H1 (cell line): Measurements from ENCODE around the gene GPR15LG. TPM values are rescaled to one million over a fixed set of nuclear protein-coding genes. Genes with fewer than 3 reads are reported as not detected.
A peak's percentile ranks its signal among the peaks of the same experiment; 100 is the strongest.

Experiments
- CTCF ChIA-PET: fragments of 300-600 bp; sonication (Branson Sonifier 250); formaldehyde crosslinking; loops from one replicate; lab custom pipeline; 2021; ENCODE audit not compliant: partially characterized antibody; lab: Charles Lee
- POLR2A ChIA-PET: fragments of 300-600 bp; sonication (Branson Sonifier 250); formaldehyde crosslinking; loops from one replicate; lab custom pipeline; 2021; ENCODE audit warnings: inconsistent platforms; ENCODE audit not compliant: partially characterized antibody; lab: Charles Lee
- DNase-seq, 2 experiments: peaks; one replicate each; pipeline versions ENCODE4 v3.0.0 to v3.0.0-alpha.2; 2010 to 2022; ENCODE audit warnings: low spot score in 2 of 2, low read depth in 1 of 2, mixed read lengths in 1 of 2
- FAIRE-seq: peaks from 2 replicates; lab custom pipeline; 2011; peaks lifted over from hg19 to GRCh38; lab: Jason Lieb, UNC
- H2AFZ ChIP-seq: 2 replicates; pipeline ENCODE4 v1.8.1; 2012; ENCODE audit warnings: low read length, inconsistent platforms
- H2AK5ac ChIP-seq: 2 replicates; pipeline ENCODE4 v1.6.1; 2013; ENCODE audit warnings: low read depth, low read length
- H2BK120ac ChIP-seq: replicated peaks from 2 replicates; pipeline ENCODE3; 2013; ENCODE audit warnings: low read depth, low read length, inconsistent platforms
- H2BK12ac ChIP-seq: 2 replicates; pipeline ENCODE4 v1.6.1; 2013; ENCODE audit warnings: low read depth, low read length
- H2BK15ac ChIP-seq: 2 replicates; pipeline ENCODE4 v1.6.1; 2013; ENCODE audit warnings: low read length
- H2BK20ac ChIP-seq: 2 replicates; pipeline ENCODE4 v1.6.1; 2013; ENCODE audit warnings: low read length
- H2BK5ac ChIP-seq: 2 replicates; pipeline ENCODE4 v1.6.1; 2013; ENCODE audit warnings: low read depth, low read length
- H3K14ac ChIP-seq: 2 replicates; pipeline ENCODE4 v1.6.1; 2013; ENCODE audit warnings: inconsistent platforms; ENCODE audit not compliant: insufficient read length
- H3K18ac ChIP-seq: 2 replicates; pipeline ENCODE4 v1.6.1; 2013; ENCODE audit warnings: low read length; ENCODE audit errors: extremely low read depth
- H3K23ac ChIP-seq: 2 replicates; pipeline ENCODE4 v1.6.1; 2013; ENCODE audit warnings: inconsistent platforms; ENCODE audit not compliant: insufficient read length
- H3K23me2 ChIP-seq: 2 replicates; pipeline ENCODE4 v1.6.1; 2013; ENCODE audit warnings: low read depth, low read length
- H3K27ac ChIP-seq: 2 replicates; pipeline ENCODE4 v1.6.1; 2011; ENCODE audit warnings: low read depth, low read length, inconsistent platforms
- H3K27me3 ChIP-seq, 4 experiments: replicated peaks in 1 of 4; 1 replicate in 1 of 4; 2 replicates in 3 of 4; pipeline versions ENCODE4 v1.6.1 to v1.8.1; 2011 to 2013; ENCODE audit warnings: low read length in 3 of 4, mild to moderate bottlenecking in 3 of 4, inconsistent platforms in 2 of 4, mixed read lengths in 2 of 4, moderate library complexity in 1 of 4; ENCODE audit not compliant: control insufficient read depth in 3 of 4, insufficient read depth in 3 of 4; ENCODE audit errors: extremely low read depth in 1 of 4
- H3K36me3 ChIP-seq, 4 experiments: 2 replicates each; pipeline versions ENCODE4 v1.6.1 to v1.8.1; 2011 to 2013; ENCODE audit warnings: mild to moderate bottlenecking in 4 of 4, low read length in 3 of 4, moderate library complexity in 2 of 4, control low read depth in 1 of 4, inconsistent platforms in 1 of 4; ENCODE audit not compliant: insufficient read depth in 4 of 4, control insufficient read depth in 2 of 4
- H3K4ac ChIP-seq: replicated peaks from 2 replicates; pipeline ENCODE3; 2013; ENCODE audit warnings: low read length, low read depth, mixed read lengths, inconsistent platforms; ENCODE audit not compliant: insufficient read length
- H3K4me1 ChIP-seq, 4 experiments: replicated peaks in 1 of 4; 1 replicate in 1 of 4; 2 replicates in 3 of 4; pipeline versions ENCODE4 v1.6.1 to v1.8.1; 2011 to 2013; ENCODE audit warnings: low read length in 3 of 4, inconsistent platforms in 2 of 4, mixed read lengths in 1 of 4; ENCODE audit not compliant: insufficient read depth in 4 of 4, control insufficient read depth in 3 of 4
- H3K4me2 ChIP-seq, 2 experiments: 2 replicates each; pipeline versions ENCODE4 v1.6.1 to v1.8.1; 2011 to 2013; ENCODE audit warnings: low read depth in 2 of 2, low read length in 2 of 2, control low read depth in 1 of 2, inconsistent platforms in 1 of 2, mild to moderate bottlenecking in 1 of 2; ENCODE audit not compliant: insufficient read depth in 1 of 2
- H3K4me3 ChIP-seq, 4 experiments: fragments of 200-600, 300-600 bp in 1 of 4; sonication (generic), shearing (Covaris generic), sonication (Bioruptor Twin) in 1 of 4; 2 replicates each; pipeline versions ENCODE4 v1.5.1 to v1.8.1; 2011 to 2016; ENCODE audit warnings: low read length in 4 of 4, low read depth in 3 of 4, control low read depth in 2 of 4, inconsistent platforms in 2 of 4, mild to moderate bottlenecking in 2 of 4, mixed read lengths in 1 of 4, moderate library complexity in 1 of 4; ENCODE audit not compliant: insufficient read depth in 2 of 4; ENCODE audit errors: extremely low read depth in 1 of 4
- H3K56ac ChIP-seq: replicated peaks from 2 replicates; pipeline ENCODE3; 2013; ENCODE audit warnings: low read depth, mild to moderate bottlenecking, mixed read lengths, low read length, inconsistent platforms; ENCODE audit not compliant: insufficient read length
- H3K79me1 ChIP-seq: 2 replicates; pipeline ENCODE4 v1.6.1; 2013; ENCODE audit warnings: low read depth, low read length, control low read depth
- H3K79me2 ChIP-seq, 2 experiments: 2 replicates each; pipeline versions ENCODE4 v1.6.1 to v1.8.1; 2012 to 2013; ENCODE audit warnings: low read length in 2 of 2, mild to moderate bottlenecking in 2 of 2, inconsistent platforms in 1 of 2; ENCODE audit not compliant: insufficient read depth in 2 of 2, control insufficient read depth in 1 of 2
- H3K9ac ChIP-seq, 4 experiments: replicated peaks in 1 of 4; 1 replicate in 1 of 4; 2 replicates in 3 of 4; pipeline versions ENCODE4 v1.6.1 to v1.8.1; 2011 to 2013; ENCODE audit warnings: low read depth in 3 of 4, low read length in 3 of 4, control low read depth in 2 of 4, mild to moderate bottlenecking in 2 of 4, moderate library complexity in 2 of 4, inconsistent platforms in 1 of 4; ENCODE audit errors: extremely low read depth in 1 of 4
- H3K9me3 ChIP-seq, 2 experiments: 2 replicates each; pipeline versions ENCODE4 v1.6.1 to v1.8.1; 2012 to 2013; ENCODE audit warnings: mild to moderate bottlenecking in 2 of 2, moderate library complexity in 2 of 2, control low read depth in 1 of 2, inconsistent platforms in 1 of 2, low read depth in 1 of 2, low read length in 1 of 2, mixed read lengths in 1 of 2; ENCODE audit not compliant: insufficient read depth in 2 of 2
- H4K20me1 ChIP-seq, 2 experiments: replicated peaks in 1 of 2; 2 replicates each; pipeline versions ENCODE3 to v1.8.1; 2011 to 2013; ENCODE audit warnings: inconsistent platforms in 2 of 2, low read length in 2 of 2, mild to moderate bottlenecking in 1 of 2; ENCODE audit not compliant: insufficient read depth in 2 of 2, control insufficient read depth in 1 of 2
- H4K5ac ChIP-seq: 2 replicates; pipeline ENCODE4 v1.6.1; 2013; ENCODE audit warnings: low read length, low read depth, mixed read lengths, inconsistent platforms; ENCODE audit not compliant: insufficient read length
- H4K8ac ChIP-seq: 2 replicates; pipeline ENCODE4 v1.8.0; 2013; ENCODE audit warnings: mild to moderate bottlenecking, moderate library complexity, low read length, inconsistent platforms; ENCODE audit not compliant: insufficient read depth; ENCODE audit errors: extremely low read depth
- H4K91ac ChIP-seq: replicated peaks from 2 replicates; pipeline ENCODE3; 2013; ENCODE audit warnings: low read length, mixed read lengths, inconsistent platforms; ENCODE audit not compliant: insufficient read length
- CTCF ChIP-seq, 3 experiments: IDR thresholded peaks; 1 replicate in 2 of 3; 2 replicates in 1 of 3; pipeline versions ENCODE4 v1.5.1 to v1.6.1; 2011; ENCODE audit warnings: low read length in 3 of 3, mild to moderate bottlenecking in 3 of 3, inconsistent platforms in 2 of 3, low read depth in 1 of 3, moderate library complexity in 1 of 3; ENCODE audit not compliant: insufficient read depth in 1 of 3; ENCODE audit errors: control extremely low read depth in 1 of 3
- RAD21 ChIP-seq, 2 experiments: IDR thresholded peaks in 1 of 2; conservative IDR thresholded peaks in 1 of 2; 2 replicates each; pipeline ENCODE4 v1.6.1; 2011; ENCODE audit warnings: low read depth in 2 of 2, low read length in 2 of 2, improper control_type of control experiment in 1 of 2, inconsistent platforms in 1 of 2, mild to moderate bottlenecking in 1 of 2, moderate library complexity in 1 of 2
- RXRA ChIP-seq: IDR thresholded peaks from 2 replicates; pipeline ENCODE4 v1.6.1; 2011; ENCODE audit warnings: low read depth, mild to moderate bottlenecking, low read length, moderate library complexity; ENCODE audit not compliant: insufficient read depth
- WGBS, 2 experiments: shearing (Covaris generic) in 1 of 2; methylation state at CpG; one replicate each; pipeline versions ENCODE4 v1.1.6 to v1.1.7; 2013 to 2015; ENCODE audit warnings: low lambda C conversion rate in 2 of 2, mixed read lengths in 2 of 2, inconsistent platforms in 1 of 2, low coverage in 1 of 2, missing lambda C conversion rate in 1 of 2; ENCODE audit not compliant: insufficient replicate concordance in 2 of 2, insufficient coverage in 1 of 2, insufficient read length in 1 of 2; ENCODE audit errors: extremely low coverage in 1 of 2, missing lambda C conversion rate in 1 of 2; 5-methylcytosine and 5-hydroxymethylcytosine counted together
- polyA plus RNA-seq, 7 experiments: library from polyadenylated mRNA; depleted of rRNA in 3 of 7; stranded (reverse) in 5 of 7; unstranded in 2 of 7; fragments of >200 nt in 5 of 7; fragments of 200-250 nt in 2 of 7; gene quantifications; 1 replicate in 5 of 7; 2 replicates in 1 of 7; 4 replicates in 1 of 7; pipeline versions ENCODE4 v1.2.1 to v1.2.3, GENCODE V29; 2011 to 2013; ENCODE audit warnings: missing spikeins in 2 of 7, mixed read lengths in 2 of 7
- total RNA-seq: library from RNA; stranded (reverse); fragmentation: NEBNext Ultra II Directional; extraction: Animal tissue kit (Norgen Biotek cat#: 25700); gene quantifications from 2 replicates; pipeline ENCODE4 v1.2.1, GENCODE V29; 2021

GPR15LG gene
- total and polyA plus RNA-seq, 2 of the 8 experiments (the other 6 are each of a cell fraction or from before 2014, with no cell fraction given), result not detected

DNA sequence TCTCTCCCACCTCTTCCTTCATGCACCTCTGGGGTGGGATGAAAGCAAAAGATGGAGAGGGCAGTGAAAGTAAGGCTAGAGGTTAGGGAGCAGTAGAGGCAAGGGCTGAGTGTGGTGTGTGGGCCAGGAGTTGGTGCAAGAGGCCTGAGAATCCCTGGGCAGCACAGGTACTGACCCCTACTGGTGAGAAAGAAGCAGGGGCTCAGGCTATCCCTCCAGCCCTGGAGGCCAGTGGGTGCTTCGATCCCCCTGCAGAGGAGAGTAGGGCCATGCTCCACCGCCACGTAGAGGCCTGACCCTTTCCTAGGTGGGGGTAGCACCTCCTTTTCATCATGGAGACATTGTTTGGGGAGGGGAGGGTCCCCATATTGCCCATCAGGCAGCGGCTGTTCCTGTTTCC, 30.5 kb downstream of the GPR15LG start:
- no peak overlapping the region for H4K91ac ChIP-seq
- no peak overlapping the region for H2AK5ac ChIP-seq
- no peak overlapping the region for H3K18ac ChIP-seq
- peaks cover 0 to 4% of the 10 kb centered on the region in 2 experiments for H4K20me1 ChIP-seq
- DNase-seq (no peak), FAIRE-seq (no peak)
- no peak overlapping the region for H3K14ac ChIP-seq
- H3K9me3 ChIP-seq, result no peaks in the 10 kb centered on the region
- H2BK120ac ChIP-seq, result no peak overlapping the region
- no peaks in the 10 kb centered on the region for H3K4me1 ChIP-seq
- no peak overlapping the region for H2BK5ac ChIP-seq
- H4K5ac ChIP-seq, result no peak overlapping the region
- no peaks in the 10 kb centered on the region for H3K79me2 ChIP-seq
- no peak overlapping the region; the same call in 1 of the 2 replicates for H4K8ac ChIP-seq
- H3K79me1 ChIP-seq, result no peaks in the 10 kb centered on the region
- no peak overlapping the region for H3K9ac ChIP-seq
- H3K36me3 ChIP-seq, result no peaks in the 10 kb centered on the region
- H3K4ac ChIP-seq, result no peak overlapping the region
- H3K23ac ChIP-seq, result no peak overlapping the region
- H2BK12ac ChIP-seq, result no peak overlapping the region
- POLR2A ChIA-PET, result no interaction called here
- no peaks in the 10 kb centered on the region for H3K27me3 ChIP-seq
- H3K23me2 ChIP-seq, result no peaks in the 10 kb centered on the region
- 89% methylated on average over 1 of the region's 4 CpGs; no CpG with 5 or more reads in 1 of the 2 experiments for WGBS, 2 experiments
- no peak overlapping the region for H3K4me3 ChIP-seq
- no peak overlapping the region for H3K27ac ChIP-seq
- TF ChIP-seq RAD21 (IDR thresholded peaks at IDR 0.05 in 1 of 2, conservative IDR thresholded peaks at IDR 0.05 in 1 of 2; ENCODE audit: low read depth in 2 of 2, low read length in 2 of 2), result peak; percentile 64 to 76; a peak in 3 of 4 replicates
- TF ChIP-seq RXRA, result no peak
- TF ChIP-seq CTCF (IDR thresholded peaks at IDR 0.05; ENCODE audit: control extremely low read depth in 1 of 3, insufficient read depth in 1 of 3, low read depth in 1 of 3, low read length in 3 of 3), result peak; percentile 87 to 91 (median 88)
- TF ChIP-seq, all 59 proteins: peak for 2
- H2BK15ac ChIP-seq, result no peak overlapping the region
- H2BK20ac ChIP-seq, result no peak overlapping the region
- no peak overlapping the region for H3K4me2 ChIP-seq
- H2AFZ ChIP-seq, result no peak overlapping the region
- CTCF ChIA-PET, result interaction anchor here (1.1 to 10.8 kb wide), 26 partner anchors 10 to 512 kb away, joined by 3 to 248 read pairs (median 6); partner anchors contain the start of genes CDHR1 and GHITM
- H3K56ac ChIP-seq, result no peak overlapping the region
